Heart left ventricle (tissue), 16 donors: ENCODE data around the gene TCF23. TPM values are rescaled to one million over a fixed set of nuclear protein-coding genes. Genes with fewer than 3 reads are reported as not detected.
"Not testable (repeated sequence)": the region's sequence is repeated elsewhere in the genome, so short reads cannot be mapped to it uniquely, and the experiment has no call there.

Experiments used
- ATAC-seq, 4 donors: fragments of 200-7000 bp; cut with Tn5 transposase; one replicate each; pipeline ENCODE4 v1.9.1; 2020 to 2022; ENCODE audit warnings: moderate library complexity in 4 of 4, mild to moderate bottlenecking in 3 of 4, moderate number of reproducible peaks in 1 of 4
- DNase-seq, 5 donors: peaks; one replicate each; pipeline ENCODE4 v3.0.0-alpha.2; 2020
- H3K27ac ChIP-seq, 12 donors: fragments of 200-600 bp; sonication (generic) in 4 of 12; one replicate each; pipeline versions ENCODE4 v1.5.0 to v1.8.0; 2016 to 2022; ENCODE audit warnings: mild to moderate bottlenecking in 2 of 12
- H3K27me3 ChIP-seq, 9 donors: fragments of 200-600 bp; sonication (generic) in 2 of 9; one replicate each; pipeline versions ENCODE4 v1.5.1 to v1.8.0; 2016 to 2022; ENCODE audit warnings: mild to moderate bottlenecking in 3 of 9
- H3K36me3 ChIP-seq, 9 donors: fragments of 200-600 bp; sonication (generic) in 2 of 9; one replicate each; pipeline versions ENCODE4 v1.5.0 to v1.8.0; 2018 to 2022; ENCODE audit warnings: mild to moderate bottlenecking in 2 of 9
- H3K4me1 ChIP-seq, 12 donors: fragments of 200-600 bp; sonication (generic) in 4 of 12; one replicate each; pipeline versions ENCODE4 v1.5.0 to v1.8.0; 2016 to 2022; ENCODE audit warnings: mild to moderate bottlenecking in 3 of 12
- H3K4me3 ChIP-seq, 12 donors: fragments of 200-600 bp; sonication (generic) in 4 of 12; one replicate each; pipeline versions ENCODE4 v1.5.0 to v1.8.0; 2017 to 2022; ENCODE audit warnings: mild to moderate bottlenecking in 9 of 12, moderate library complexity in 4 of 12
- H3K9me3 ChIP-seq, 12 donors: fragments of 200-600 bp; sonication (generic) in 4 of 12; one replicate each; pipeline versions ENCODE4 v1.5.0 to v1.8.0; 2016 to 2022; ENCODE audit warnings: mild to moderate bottlenecking in 1 of 12
- CTCF ChIP-seq, 12 donors: fragments of 200-600 bp; sonication (generic) in 4 of 12; IDR thresholded peaks; one replicate each; pipeline versions ENCODE4 v1.5.0 to v1.8.0; 2018 to 2022; ENCODE audit warnings: antibody characterized with exemption in 12 of 12, mild to moderate bottlenecking in 5 of 12
- POLR2A ChIP-seq, 2 donors: fragments of 450-650 bp; IDR thresholded peaks; one replicate each; pipeline ENCODE4 v1.6.1; 2017; ENCODE audit warnings: antibody characterized with exemption in 2 of 2, mild to moderate bottlenecking in 2 of 2, moderate library complexity in 2 of 2
- WGBS, 4 donors: extraction: QIAGEN DNeasy Blood & Tissue Kit in 2 of 4; methylation state at CpG; one replicate each; pipeline versions ENCODE4 v1.1.5 to v1.1.7; 2013 to 2018; 5-methylcytosine and 5-hydroxymethylcytosine counted together
- intact Hi-C, 10 donors: fragments of 100-400 bp; cut with DNase I; formaldehyde crosslinking; loops; one replicate each; pipeline versions ENCODE4 v1.11.1 to v1.14.2; 2022
- polyA plus RNA-seq, 2 donors: library from polyadenylated mRNA; stranded (reverse); fragments of 200-250 nt; gene quantifications; one replicate each; pipeline ENCODE4 v1.2.3, GENCODE V29; 2013
- total RNA-seq, 9 donors: library from RNA; depleted of rRNA in 2 of 9; stranded (reverse); fragments of >200 nt in 2 of 9; fragmentation: NEBNext Ultra II Directional in 3 of 9; extraction: Animal tissue kit (Norgen Biotek cat#: 25700) in 3 of 9; gene quantifications; one replicate each; pipeline versions ENCODE4 v1.1.0 to v1.2.4, GENCODE V29; 2016 to 2023
- donor health status: ischemic (EF 13 %, LVEDD 7.1; RV severe dilation, severe dysfunction).
- donor health status: healthy with polysubstance abuse.
- donor health status: DM: no; HTN: yes; CAD: no.
- donor health status: DM: no; HTN: no; CAD: no.
- donor health status: ischemic (EF 25% LVEDD 6.9; RV normal size, moderate dysfunction).
- donor health status: ischemic (EF 25% LVEDD 5.7; RV mildly dilated, moderate dysfunction).
- donor health status: healthy.
- donor health status: DM: yes; HTN: yes; CAD: no.
- donor health status: ischemic (EF 35%, LVEDD 5.7; RV mildly dilated, moderate dysfunction).
- donor health status: nonischemic (EF 11% LVEDD 7.7; RV severe dilation, severe dysfunction).
- donor health status: DM: yes; HTN: yes; CAD: no.
- donor health status: PGD.
- donor health status: ischemic (EF 29% LVEDD 5.4; RV normal size, mild dysfunction).
- donor health status: nonischemic (EF 23%, LVEDD 6.1; RV moderate dilation, normal function).

The TCF23 gene
- total and polyA plus RNA-seq, 11 donors: 0.04 to 0.85 (median 0.07) TPM; not detected in 6

DNA sequence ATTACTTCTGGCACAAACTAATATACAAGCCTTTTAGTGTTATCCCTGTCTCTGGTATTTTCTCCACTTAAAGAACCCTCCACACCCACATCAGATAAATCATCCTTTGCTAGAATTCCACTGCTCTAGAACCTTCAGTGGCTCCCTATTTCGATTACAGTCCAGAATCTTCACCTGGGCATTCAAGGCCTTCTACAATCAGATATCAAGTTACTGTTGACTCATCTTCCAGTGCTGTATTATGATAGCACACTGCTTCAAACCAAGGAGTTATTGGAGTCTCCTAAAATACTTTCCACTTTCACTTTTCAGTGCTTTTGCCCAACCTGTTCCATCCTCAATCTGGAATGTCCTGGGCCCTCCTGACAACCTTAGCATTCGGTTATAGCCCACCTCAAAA lies 33.3 kb upstream of the TCF23 start:
- intact Hi-C loops: no loop called here
- H3K36me3 ChIP-seq: no peaks in the 10 kb centered on the region
- 57 to 67% (median 66%) methylated on average over 2 of the region's 2 CpGs for WGBS, 4 donors

DNA sequence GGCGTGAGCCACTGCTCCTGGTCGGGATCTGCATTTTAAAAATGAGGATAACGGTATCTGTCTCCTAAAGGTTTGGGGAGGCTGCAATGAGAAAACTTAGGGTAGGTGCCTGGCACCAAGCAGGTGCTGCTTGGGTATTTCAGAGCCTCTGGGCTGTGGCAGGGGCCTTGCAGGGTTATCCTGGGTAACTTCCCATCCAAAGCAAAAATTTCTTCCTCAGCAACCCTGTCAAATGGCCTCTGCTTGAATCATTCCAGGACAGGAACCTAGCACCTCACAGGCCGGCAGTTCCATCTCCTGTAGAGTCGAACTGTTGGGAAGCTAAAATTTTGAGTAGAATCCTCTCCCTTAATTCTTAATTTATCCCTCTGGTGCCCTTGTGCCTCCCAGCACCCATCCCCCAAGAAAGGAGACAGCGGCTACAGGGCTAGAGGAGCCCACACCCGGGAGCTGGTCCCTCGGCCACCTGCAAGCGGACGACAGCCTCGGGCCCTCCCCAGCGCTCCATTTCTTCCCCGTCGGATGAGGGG lies 30.7 kb upstream of the TCF23 start:
- intact Hi-C loops: no loop called here
- Histone ChIP-seq H3K27ac (no peak overlapping the region), H3K4me1 (peaks cover 0 to 18% (median 8%) of the 10 kb centered on the region in 12 donors), H3K9me3 (no peaks in the 10 kb centered on the region), H3K27me3 (peaks cover 0 to 28% (median 17%) of the 10 kb centered on the region in 9 donors), H3K4me3 (peak overlapping the region in 10 of 12 donors; percentile 14 to 51 (median 40)), H3K36me3 (no peaks in the 10 kb centered on the region)
- TF ChIP-seq POLR2A (IDR thresholded peaks at IDR 0.05) (no peak), CTCF (IDR thresholded peaks at IDR 0.05) (no peak)
- no peak for ATAC-seq
- DNase-seq: no peak
- 22 to 62% (median 24%) methylated on average over 3 to 14 of the region's 14 CpGs for WGBS, 4 donors

More for the DNA sequence above, 33.3 kb upstream of the TCF23 start:
- Histone ChIP-seq H3K4me1 (peaks cover 0 to 11% (median 4%) of the 10 kb centered on the region in 12 donors), H3K4me3 (no peak overlapping the region), H3K27ac (no peak overlapping the region), H3K27me3 (peaks cover 0 to 28% (median 17%) of the 10 kb centered on the region in 9 donors), H3K9me3 (no peaks in the 10 kb centered on the region)
- no peak for DNase-seq
- no peak for ATAC-seq
- no peak for TF ChIP-seq CTCF (IDR thresholded peaks at IDR 0.05)
- no peak for TF ChIP-seq POLR2A (IDR thresholded peaks at IDR 0.05)

DNA sequence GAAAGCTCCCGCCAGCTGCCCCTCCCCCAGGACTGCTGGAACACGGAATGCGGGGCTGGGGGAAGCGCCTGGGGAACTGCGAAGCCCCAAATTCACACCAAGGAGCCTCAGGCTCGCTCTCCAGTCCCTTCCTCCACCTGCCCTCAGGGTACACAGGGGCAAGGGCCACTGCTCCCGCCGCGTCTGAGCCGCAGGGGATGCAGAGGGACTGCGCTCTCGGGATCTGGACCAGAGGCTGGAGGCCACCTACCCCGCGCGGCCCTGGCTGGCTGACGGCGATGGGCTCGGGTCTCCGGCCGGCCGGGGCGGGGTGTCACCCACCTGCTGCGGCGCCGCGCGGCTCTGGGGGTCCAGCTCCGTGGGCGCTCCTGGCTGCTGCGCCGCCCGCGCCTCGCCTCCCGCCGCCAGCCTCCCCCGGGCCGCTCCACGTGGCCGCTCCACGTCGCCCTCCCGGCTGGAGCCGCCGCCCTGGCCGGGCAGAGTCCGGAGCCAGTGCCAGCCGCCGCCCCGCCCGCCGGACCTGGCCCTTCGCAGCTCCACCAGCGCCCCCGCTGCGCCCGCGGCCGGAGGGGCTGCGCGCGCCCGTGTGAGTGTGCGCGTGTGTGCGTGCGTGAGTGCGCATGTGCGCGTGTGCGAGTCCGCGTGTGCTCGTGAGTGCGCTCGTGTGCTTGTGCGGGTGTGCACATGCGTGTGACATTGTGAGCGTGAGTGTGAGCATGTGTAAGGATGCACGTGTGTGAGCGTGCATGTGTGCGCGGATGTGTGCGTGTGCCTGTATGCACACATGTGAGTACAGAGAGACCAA lies 30.1 kb upstream of the TCF23 start, which contains the start of gene CGREF1:
Gene CGREF1 (minus strand): TSS at position 604 of the 805 bp plus-strand sequence. CDS start 14,762 bp downstream, outside the sequence.
- TF ChIP-seq POLR2A (IDR thresholded peaks at IDR 0.05) (no peak), CTCF (IDR thresholded peaks at IDR 0.05) (no peak)
- no peak within 1 kb of the TSS for H3K27ac ChIP-seq
- WGBS, 4 donors: 4 to 18% (median 8%) methylated on average over 21 to 84 of the region's 84 CpGs
- DNase-seq: no peak
- H3K4me1 ChIP-seq: peaks cover 0 to 22% (median 10%) of the 10 kb centered on the region in 12 donors
- no peaks in the 10 kb centered on the region for H3K36me3 ChIP-seq
- peak within 1 kb of the TSS in 11 of 12 donors; percentile 14 to 51 (median 39) for H3K4me3 ChIP-seq
- peak in 1 of 4 donors; percentile 18 for ATAC-seq
- intact Hi-C loops: no loop called here
- H3K9me3 ChIP-seq: no peaks in the 10 kb centered on the region
- peaks cover 0 to 28% (median 17%) of the 10 kb centered on the region in 9 donors for H3K27me3 ChIP-seq

DNA sequence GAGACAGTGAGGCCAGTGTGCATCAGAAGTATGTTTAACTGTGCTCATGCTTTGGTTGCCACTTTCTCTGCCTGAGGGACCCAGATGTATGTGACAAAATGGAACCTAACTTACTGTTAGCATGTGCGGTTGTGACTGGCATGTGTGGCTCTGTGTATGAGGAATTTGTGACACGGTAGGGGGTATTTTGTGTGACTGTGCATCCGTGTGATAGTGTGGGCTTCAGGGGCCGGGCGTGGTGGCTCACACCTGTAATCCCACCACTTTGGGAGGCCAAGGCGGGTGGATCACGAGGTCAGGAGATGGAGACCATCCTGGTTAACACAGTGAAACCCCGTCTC lies 29.5 kb upstream of the TCF23 start:
- H3K9me3 ChIP-seq, H3K27ac ChIP-seq, H3K36me3 ChIP-seq, ATAC-seq, DNase-seq, intact Hi-C loops: not testable (repeated sequence)
- Histone ChIP-seq H3K4me1 (peaks cover 0 to 25% (median 13%) of the 10 kb centered on the region in 12 donors), H3K27me3 (peaks cover 0 to 28% (median 17%) of the 10 kb centered on the region in 9 donors), H3K4me3 (peak overlapping the region in 8 of 12 donors; percentile 14 to 51 (median 42))
- 80 to 88% (median 84%) methylated on average over 8 of the region's 8 CpGs for WGBS, 4 donors
